SK-N-SH treated with all-trans-retinoic acid at 6 μM for 48 hours (cell line): ENCODE data around the gene SETD3.

Source experiments
- ARNTL ChIP-seq: fragments of 450-650 bp; formaldehyde crosslinking; IDR thresholded peaks from 2 replicates; pipeline ENCODE4 v1.5.0; 2020; ENCODE audit warnings: low read depth, mild to moderate bottlenecking, moderate library complexity, borderline replicate concordance
- CSRNP3 ChIP-seq: fragments of 250-450 bp; sonication (Bioruptor Pico); IDR thresholded peaks from 2 replicates; pipeline ENCODE4 v1.5.1; 2021; ENCODE audit warnings: mild to moderate bottlenecking, moderate library complexity
- ESRRG ChIP-seq: fragments of 250-450 bp; sonication (Bioruptor Pico); IDR thresholded peaks from 2 replicates; pipeline ENCODE4 v1.6.1; 2021; ENCODE audit warnings: mild to moderate bottlenecking
- ISL1 ChIP-seq: fragments of 250-450 bp; sonication (Bioruptor Pico); IDR thresholded peaks from 2 replicates; pipeline ENCODE4 v2.1.2; 2022; ENCODE audit warnings: mild to moderate bottlenecking, moderate library complexity
- OSR1 ChIP-seq: fragments of 250-450 bp; sonication (Bioruptor Pico); IDR thresholded peaks from 2 replicates; pipeline ENCODE4 v1.8.0; 2022; ENCODE audit warnings: moderate library complexity, mild to moderate bottlenecking, inconsistent platforms
- PATZ1 ChIP-seq: fragments of 250-450 bp; sonication (Bioruptor Pico); IDR thresholded peaks from 2 replicates; pipeline ENCODE4 v1.8.0; 2020; ENCODE audit warnings: mild to moderate bottlenecking, moderate library complexity, borderline replicate concordance
- TCF4 ChIP-seq: fragments of 250-450 bp; sonication (Bioruptor Pico); IDR thresholded peaks from 2 replicates; pipeline ENCODE4 v1.8.0; 2021; ENCODE audit warnings: mild to moderate bottlenecking, moderate library complexity, borderline replicate concordance
- ZFP3 ChIP-seq: fragments of 250-450 bp; sonication (Bioruptor Pico); IDR thresholded peaks from 2 replicates; pipeline ENCODE4 v1.5.0; 2020; ENCODE audit warnings: mild to moderate bottlenecking, moderate library complexity
- ZNF565 ChIP-seq: fragments of 450-650 bp; formaldehyde crosslinking; conservative IDR thresholded peaks from 2 replicates; pipeline ENCODE4 v1.5.0; 2020; ENCODE audit warnings: low read depth, mild to moderate bottlenecking, moderate library complexity
- ZNF8 ChIP-seq: fragments of 450-650 bp; formaldehyde crosslinking; IDR thresholded peaks from 2 replicates; pipeline ENCODE4 v1.5.0; 2020; ENCODE audit warnings: mild to moderate bottlenecking, moderate library complexity

GRCh38 chr14:99497341-99497740 lies 16.7 kb upstream of the SETD3 start:
- TF ChIP-seq CSRNP3 (CRISPR knock-in tag) (no peak), OSR1 (CRISPR knock-in tag) (no peak), ZNF565 (CRISPR knock-in tag) (no peak), TCF4 (no peak), ISL1 (CRISPR knock-in tag) (no peak), ZFP3 (no peak), PATZ1 (CRISPR knock-in tag) (no peak), ESRRG (CRISPR knock-in tag) (no peak), ARNTL (no peak), ZNF8 (CRISPR knock-in tag) (no peak)
